ENCODE results near the gene PHGDH. TPM values are rescaled to one million over a fixed set of nuclear protein-coding genes. Genes with fewer than 3 reads are reported as not detected.

PHGDH gene
- total and polyA plus RNA-seq, 8 donors: 31.9 to 132 (median 107) TPM

- Histone ChIP-seq H3K9me3 (no peaks in the 10 kb centered on the region), H3K4me1 (no peaks in the 10 kb centered on the region), H3K27me3 (no peaks in the 10 kb centered on the region), H3K4me3 (no peak overlapping the region), H3K36me3 (peaks cover 0 to 33% of the 10 kb centered on the region in 2 donors), H3K27ac (no peak overlapping the region)
- no peak for DNase-seq
- intact Hi-C loops (cut with DNase I): no loop called here
- no peak for TF ChIP-seq CTCF (IDR thresholded peaks at IDR 0.05)
- ATAC-seq: no peak
These were observed 16.3 kb downstream of the PHGDH start for GRCh38 chr1:119727991-119728390.

- intact Hi-C loops (cut with DNase I): no loop called here
- no peak overlapping the region for H3K27ac ChIP-seq
- TF ChIP-seq CTCF (IDR thresholded peaks at IDR 0.05): no peak
- no peaks in the 10 kb centered on the region for H3K27me3 ChIP-seq
- peaks cover 0 to 25% of the 10 kb centered on the region in 2 donors for H3K36me3 ChIP-seq
- H3K9me3 ChIP-seq: no peaks in the 10 kb centered on the region
- no peak for ATAC-seq
- no peaks in the 10 kb centered on the region for H3K4me1 ChIP-seq
- DNase-seq: no peak
- H3K4me3 ChIP-seq: no peak overlapping the region
These were observed 17.3 kb downstream of the PHGDH start for GRCh38 chr1:119729044-119729443.

DNA sequence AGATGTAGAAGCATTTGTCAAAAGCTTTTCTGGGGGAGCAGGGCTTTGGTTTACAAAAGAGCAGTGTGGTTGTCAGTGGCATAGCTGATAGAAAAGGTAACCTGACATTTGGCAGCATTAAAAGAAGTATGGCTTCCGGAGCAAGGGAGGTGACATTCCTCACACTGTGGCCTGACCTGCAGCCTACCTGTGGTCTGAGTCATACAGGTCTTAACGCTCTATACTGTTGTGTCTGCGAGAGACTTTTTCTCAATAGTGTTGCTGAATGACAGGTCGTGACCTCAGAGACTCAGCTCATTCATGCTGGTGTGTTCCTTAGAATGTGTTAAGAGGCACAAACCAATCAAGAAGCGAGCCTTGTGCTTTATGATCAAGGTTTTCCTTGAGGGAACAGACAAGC lies 19.3 kb downstream of the PHGDH start:
- intact Hi-C loops (cut with DNase I): no loop called here
- H3K4me3 ChIP-seq: no peak overlapping the region
- ATAC-seq (no peak), DNase-seq (no peak)
- peaks cover 0 to 31% of the 10 kb centered on the region in 2 donors for H3K36me3 ChIP-seq
- no peaks in the 10 kb centered on the region for H3K27me3 ChIP-seq
- H3K9me3 ChIP-seq: no peaks in the 10 kb centered on the region
- no peaks in the 10 kb centered on the region for H3K4me1 ChIP-seq
- H3K27ac ChIP-seq: no peak overlapping the region
- no peak for TF ChIP-seq CTCF (IDR thresholded peaks at IDR 0.05)

DNA sequence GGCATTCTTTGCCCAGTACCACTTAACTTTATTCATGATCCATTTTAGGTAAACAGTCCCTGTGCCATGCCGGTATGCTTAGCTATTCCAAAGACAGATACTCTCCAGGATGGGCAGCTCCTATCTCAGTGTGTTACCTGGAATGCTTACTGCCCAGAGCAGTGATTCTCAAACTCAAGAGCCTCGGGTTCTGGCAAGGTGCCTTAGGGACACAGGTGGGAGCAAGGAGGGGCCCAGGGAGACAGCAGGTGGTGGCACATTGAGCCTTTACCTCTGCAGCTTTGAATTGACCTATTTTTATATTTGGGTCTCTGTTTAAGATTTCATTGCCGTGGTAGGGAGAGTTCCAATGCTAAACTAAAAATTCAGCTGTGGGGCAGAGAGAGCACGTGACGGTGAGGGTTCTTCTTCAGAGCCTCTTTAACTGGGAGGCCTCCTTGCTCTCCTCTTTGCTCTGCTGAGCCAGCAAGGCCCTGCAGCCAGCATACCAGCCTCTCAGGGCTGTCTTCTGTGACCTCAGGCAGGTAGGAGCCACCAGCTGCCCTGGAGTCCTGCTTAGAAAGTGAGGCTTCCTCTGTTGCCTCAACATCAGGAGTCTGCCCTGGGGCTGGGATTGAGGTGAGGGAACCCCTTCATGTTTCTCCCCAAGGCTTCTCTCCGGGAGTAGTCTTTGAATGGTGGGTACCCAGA lies 20.2 kb downstream of the PHGDH start:
- Histone ChIP-seq H3K36me3 (peaks cover 0 to 25% of the 10 kb centered on the region in 2 donors), H3K27me3 (no peaks in the 10 kb centered on the region), H3K4me1 (no peaks in the 10 kb centered on the region), H3K4me3 (no peak overlapping the region), H3K27ac (no peak overlapping the region), H3K9me3 (no peaks in the 10 kb centered on the region)
- intact Hi-C loops (cut with DNase I): no loop called here
- DNase-seq (no peak), ATAC-seq (no peak)
- no peak for TF ChIP-seq CTCF (IDR thresholded peaks at IDR 0.05)

DNA sequence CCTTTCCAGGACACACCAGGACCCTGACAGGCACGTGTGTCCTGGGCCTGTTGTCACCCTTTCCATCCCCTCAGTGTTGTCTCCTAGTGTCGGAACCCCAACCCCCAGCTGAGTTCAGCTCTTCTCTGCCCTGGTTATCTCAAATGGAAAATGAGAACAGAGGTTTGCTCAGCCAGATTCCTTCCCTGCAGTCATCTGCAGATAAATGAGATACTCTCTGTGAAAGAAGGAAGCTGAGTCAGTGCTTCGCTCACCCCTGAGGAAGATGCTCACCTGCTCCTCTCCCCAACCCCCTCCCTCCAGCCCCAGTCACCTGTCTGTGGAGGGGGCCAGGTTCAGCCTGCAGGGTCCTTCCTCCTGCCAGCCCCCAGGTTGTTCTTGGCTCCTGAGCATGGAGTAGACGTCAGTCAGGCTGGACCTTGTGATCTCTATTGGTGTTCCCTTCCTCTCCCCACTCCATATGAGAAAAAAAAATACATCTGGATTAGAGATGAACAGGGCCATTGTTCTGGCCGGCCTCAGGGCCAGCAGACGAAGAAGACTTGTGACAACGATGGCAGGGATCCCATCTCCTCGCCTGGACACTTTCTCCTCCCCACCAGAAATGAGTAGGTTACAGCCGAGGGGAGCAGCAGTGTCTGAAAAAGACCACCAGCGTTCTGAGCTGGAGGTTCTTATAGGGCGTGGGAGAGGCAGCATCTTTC lies 20.9 kb downstream of the PHGDH start:
- ATAC-seq (no peak), DNase-seq (no peak)
- H3K36me3 ChIP-seq: peaks cover 0 to 19% of the 10 kb centered on the region in 2 donors
- no peaks in the 10 kb centered on the region for H3K4me1 ChIP-seq
- intact Hi-C loops (cut with DNase I): no loop called here
- H3K9me3 ChIP-seq: no peaks in the 10 kb centered on the region
- no peaks in the 10 kb centered on the region for H3K27me3 ChIP-seq
- no peak for TF ChIP-seq CTCF (IDR thresholded peaks at IDR 0.05)
- H3K4me3 ChIP-seq: no peak overlapping the region
- H3K27ac ChIP-seq: no peak overlapping the region
